GM12878 (cell line): ENCODE results near the gene OR52N5. TPM values are rescaled to one million over a fixed set of nuclear protein-coding genes. Genes with fewer than 3 reads are reported as not detected.

ENCODE experiments used
- ATAC-seq: fragments of 200-7000 bp; cut with Tn5 transposase; 3 replicates; pipeline ENCODE4 v1.9.1; 2020; ENCODE audit warnings: mild to moderate bottlenecking, moderate library complexity
- BruUV-seq: library from RNA; stranded (reverse); fragments of 400-500 nt; replicated peaks from 2 replicates; lab custom pipeline; 2021; lab: Mats Ljungman, UMichigan
- CTCF ChIA-PET: fragments of 300-600 bp; sonication (Branson Sonifier 250); formaldehyde crosslinking; extraction: SDS; loops from one replicate; lab custom pipeline; 2021; ENCODE audit warnings: inconsistent platforms; lab: Yijun Ruan, JAX
- POLR2A ChIA-PET: fragments of 350-600 bp; formaldehyde crosslinking; extraction: SDS; loops from one replicate; lab custom pipeline; 2021; ENCODE audit warnings: inconsistent platforms; lab: Charles Lee
- RAD21 ChIA-PET: fragments of 300-600 bp; sonication (Branson Sonifier 250); formaldehyde crosslinking; loops from one replicate; lab custom pipeline; 2023; ENCODE audit warnings: antibody characterized with exemption; ENCODE audit not compliant: unreplicated experiment; lab: Charles Lee
- SMC1A ChIA-PET: fragments of 300-600 bp; sonication (Branson Sonifier 250); formaldehyde crosslinking; loops from one replicate; lab custom pipeline; 2023; ENCODE audit not compliant: unreplicated experiment, uncharacterized antibody; lab: Charles Lee
- DNase-seq: peaks from one replicate; pipeline ENCODE4 v3.0.0-alpha.2; 2011; ENCODE audit warnings: low read depth, low spot score
- FAIRE-seq: peaks from 3 replicates; lab custom pipeline; 2011; peaks lifted over from hg19 to GRCh38; lab: Jason Lieb, UNC
- H2AFZ ChIP-seq: 2 replicates; pipeline ENCODE4 v1.6.0; 2011; ENCODE audit warnings: low read depth, low read length, control low read depth; ENCODE audit not compliant: control insufficient read depth
- H3K27ac ChIP-seq: 2 replicates; pipeline ENCODE4 v1.5.1; 2011; ENCODE audit warnings: control low read depth; ENCODE audit not compliant: control insufficient read depth, insufficient read depth
- H3K27me3 ChIP-seq, 2 experiments: replicated peaks in 1 of 2; 2 replicates each; pipeline versions ENCODE4 v1.6.0 to v1.6.1; 2011; ENCODE audit warnings: low read length in 1 of 2; ENCODE audit not compliant: control insufficient read depth in 2 of 2, insufficient read depth in 2 of 2
- H3K36me3 ChIP-seq, 2 experiments: 2 replicates each; pipeline ENCODE4 v1.5.1; 2011; ENCODE audit warnings: low read length in 1 of 2; ENCODE audit not compliant: control insufficient read depth in 2 of 2, insufficient read depth in 2 of 2
- H3K4me1 ChIP-seq: 2 replicates; pipeline ENCODE4 v1.6.1; 2011; ENCODE audit warnings: mild to moderate bottlenecking, low read length, moderate library complexity, mixed read lengths; ENCODE audit not compliant: control insufficient read depth, insufficient read depth
- H3K4me2 ChIP-seq: 2 replicates; pipeline ENCODE4 v1.6.0; 2011; ENCODE audit warnings: control low read depth; ENCODE audit not compliant: control insufficient read depth, insufficient read depth
- H3K4me3 ChIP-seq: fragments of 200-600 bp; sonication (generic); 2 replicates; pipeline ENCODE4 v1.5.1; 2016
- H3K79me2 ChIP-seq: 2 replicates; pipeline ENCODE4 v1.6.0; 2011; ENCODE audit warnings: low read length; ENCODE audit not compliant: control insufficient read depth, insufficient read depth
- H3K9ac ChIP-seq: 2 replicates; pipeline ENCODE4 v1.8.0; 2011; ENCODE audit warnings: low read length, control low read depth, mixed read lengths; ENCODE audit not compliant: control insufficient read depth, insufficient read depth
- H3K9me3 ChIP-seq: replicated peaks from 3 replicates; pipeline ENCODE4 v1.5.1; 2011; ENCODE audit warnings: mild to moderate bottlenecking, low read length; ENCODE audit not compliant: control insufficient read depth, insufficient read depth
- H4K20me1 ChIP-seq: 2 replicates; pipeline ENCODE4 v1.6.0; 2011; ENCODE audit not compliant: control insufficient read depth, insufficient read depth
- BHLHE40 ChIP-seq, 2 experiments: fragments of 450-650 bp in 1 of 2; IDR thresholded peaks; 2 replicates each; pipeline ENCODE4 v1.6.1; 2011 to 2017; ENCODE audit warnings: low read depth in 2 of 2, borderline replicate concordance in 1 of 2, improper control_type of control experiment in 1 of 2, low read length in 1 of 2, mild to moderate bottlenecking in 1 of 2
- NFYB ChIP-seq: IDR thresholded peaks from 2 replicates; pipeline ENCODE4 v1.6.1; 2011; ENCODE audit warnings: low read depth, mild to moderate bottlenecking, low read length, improper control_type of control experiment, moderate library complexity; ENCODE audit not compliant: insufficient read depth
- SRF ChIP-seq, 2 experiments: IDR thresholded peaks; 2 replicates each; pipeline ENCODE4 v1.6.1; 2011; ENCODE audit warnings: low read depth in 2 of 2, low read length in 2 of 2, mild to moderate bottlenecking in 1 of 2, moderate library complexity in 1 of 2
- YBX1 ChIP-seq: fragments of 450-650 bp; IDR thresholded peaks from 2 replicates; pipeline ENCODE4 v1.6.1; 2016; ENCODE audit warnings: antibody characterized with exemption
- ZNF217 ChIP-seq: fragments of 450-650 bp; IDR thresholded peaks from 2 replicates; pipeline ENCODE4 v1.6.1; 2017; ENCODE audit warnings: antibody characterized with exemption, mild to moderate bottlenecking
- WGBS: methylation state at CpG from one replicate; pipeline ENCODE4 v1.1.6; 2016; ENCODE audit warnings: low lambda C conversion rate; ENCODE audit not compliant: insufficient replicate concordance, insufficient coverage; ENCODE audit errors: missing lambda C conversion rate; 5-methylcytosine and 5-hydroxymethylcytosine counted together
- in situ Hi-C: fragments of 300-500 bp; cut with MboI; formaldehyde crosslinking; loops from 9 replicates; pipeline ENCODE4 v1.14.3; 2018; ENCODE audit warnings: mixed read lengths
- intact Hi-C: fragments of 100-400 bp; cut with micrococcal nuclease; formaldehyde crosslinking; loops from one replicate; pipeline ENCODE4 v1.14.2; 2022; ENCODE audit not compliant: unreplicated experiment
- polyA plus RNA-seq, 11 experiments: library from polyadenylated mRNA; depleted of rRNA in 4 of 11; unstranded in 6 of 11; stranded (reverse) in 5 of 11; fragments of >200 nt; fragmentation: Nextera tagmentation in 4 of 11; fragmentation: Illumina TruSeq in 1 of 11; extraction: Ambion mirVana in 4 of 11; extraction: Trizol in 1 of 11; gene quantifications; 1 replicate in 1 of 11; 2 replicates in 10 of 11; pipeline versions ENCODE4 v1.2.1 to v1.2.3, GENCODE V29; 2011 to 2016; ENCODE audit warnings: inconsistent platforms in 2 of 11, missing spikeins in 2 of 11, low read depth in 1 of 11
- total RNA-seq, 4 experiments: library from RNA; depleted of rRNA in 3 of 4; stranded (reverse); fragments of >200 nt in 3 of 4; fragmentation: Illumina TruSeq in 1 of 4; extraction: Trizol in 1 of 4; gene quantifications; 2 replicates each; pipeline versions ENCODE4 v1.2.1 to v1.2.3, GENCODE V29; 2013 to 2021
- TF ChIP-seq, protein P1 (sequence below): fragments of 450-650 bp; formaldehyde crosslinking; IDR thresholded peaks from 2 replicates; pipeline ENCODE4 v1.4.0; 2020; ENCODE audit warnings: mild to moderate bottlenecking, moderate library complexity

The OR52N5 gene
- total and polyA plus RNA-seq, 10 of the 15 experiments (the other 5 are each of a cell fraction or from before 2014, with no cell fraction given) = not detected

DNA sequence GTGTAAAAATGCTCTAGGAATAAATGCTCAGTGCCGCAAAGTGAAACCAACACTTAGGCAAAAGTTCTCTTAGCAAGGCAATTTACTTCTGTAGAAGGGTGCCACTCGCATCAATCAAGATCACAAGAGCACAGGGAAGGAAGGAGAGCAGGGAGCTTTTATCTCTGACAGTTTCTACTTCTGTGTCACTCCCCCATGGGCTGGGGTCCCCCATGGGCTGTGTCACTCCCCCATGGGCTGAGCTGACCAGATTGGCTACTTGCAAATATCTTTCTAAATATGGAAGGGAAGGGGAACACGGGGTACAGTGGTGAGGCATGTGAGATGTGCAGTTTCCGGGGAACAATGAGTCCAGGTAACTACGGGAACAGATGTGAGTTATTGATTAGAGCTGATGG lies 26.0 kb upstream of the OR52N5 start:
- H2AFZ ChIP-seq = peak overlapping the region; percentile 74
- peak overlapping the region; percentile 78 for H3K4me2 ChIP-seq
- peak overlapping the region; percentile 68 for H3K4me3 ChIP-seq
- TF ChIP-seq SRF (IDR thresholded peaks at IDR 0.05; ENCODE audit: low read depth in 2 of 2, low read length in 2 of 2) (no peak), YBX1 (no peak), ZNF217 (no peak), BHLHE40 (IDR thresholded peaks at IDR 0.05; ENCODE audit: borderline replicate concordance in 1 of 2, low read depth in 2 of 2, low read length in 1 of 2) (no peak), NFYB (no peak)
- TF ChIP-seq, protein P1, sequence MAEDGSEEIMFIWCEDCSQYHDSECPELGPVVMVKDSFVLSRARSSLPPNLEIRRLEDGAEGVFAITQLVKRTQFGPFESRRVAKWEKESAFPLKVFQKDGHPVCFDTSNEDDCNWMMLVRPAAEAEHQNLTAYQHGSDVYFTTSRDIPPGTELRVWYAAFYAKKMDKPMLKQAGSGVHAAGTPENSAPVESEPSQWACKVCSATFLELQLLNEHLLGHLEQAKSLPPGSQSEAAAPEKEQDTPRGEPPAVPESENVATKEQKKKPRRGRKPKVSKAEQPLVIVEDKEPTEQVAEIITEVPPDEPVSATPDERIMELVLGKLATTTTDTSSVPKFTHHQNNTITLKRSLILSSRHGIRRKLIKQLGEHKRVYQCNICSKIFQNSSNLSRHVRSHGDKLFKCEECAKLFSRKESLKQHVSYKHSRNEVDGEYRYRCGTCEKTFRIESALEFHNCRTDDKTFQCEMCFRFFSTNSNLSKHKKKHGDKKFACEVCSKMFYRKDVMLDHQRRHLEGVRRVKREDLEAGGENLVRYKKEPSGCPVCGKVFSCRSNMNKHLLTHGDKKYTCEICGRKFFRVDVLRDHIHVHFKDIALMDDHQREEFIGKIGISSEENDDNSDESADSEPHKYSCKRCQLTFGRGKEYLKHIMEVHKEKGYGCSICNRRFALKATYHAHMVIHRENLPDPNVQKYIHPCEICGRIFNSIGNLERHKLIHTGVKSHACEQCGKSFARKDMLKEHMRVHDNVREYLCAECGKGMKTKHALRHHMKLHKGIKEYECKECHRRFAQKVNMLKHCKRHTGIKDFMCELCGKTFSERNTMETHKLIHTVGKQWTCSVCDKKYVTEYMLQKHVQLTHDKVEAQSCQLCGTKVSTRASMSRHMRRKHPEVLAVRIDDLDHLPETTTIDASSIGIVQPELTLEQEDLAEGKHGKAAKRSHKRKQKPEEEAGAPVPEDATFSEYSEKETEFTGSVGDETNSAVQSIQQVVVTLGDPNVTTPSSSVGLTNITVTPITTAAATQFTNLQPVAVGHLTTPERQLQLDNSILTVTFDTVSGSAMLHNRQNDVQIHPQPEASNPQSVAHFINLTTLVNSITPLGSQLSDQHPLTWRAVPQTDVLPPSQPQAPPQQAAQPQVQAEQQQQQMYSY (CRISPR knock-in tag) = no peak
- TF ChIP-seq, all 136 proteins: peak for 0
- ATAC-seq = peak; percentile 57
- intact Hi-C loops (loop anchor here (2.0 to 5.0 kb wide), 5 partner anchors 82 to 684 kb away; partner anchors contain the start of gene OR51M1), in situ Hi-C loops (loop anchor here (5.0 kb wide), 1 partner anchor 337 kb away; no protein-coding TSS in a partner anchor)
- H3K9me3 ChIP-seq = no peaks in the 10 kb centered on the region
- RAD21 ChIA-PET = interaction anchor here (0.8 to 2.3 kb wide), 9 partner anchors 8 to 209 kb away, joined by 3 to 23 read pairs (median 5); partner anchors contain the start of genes TRIM22 and TRIM5
- POLR2A ChIA-PET = interaction anchor here (0.6 kb wide), 1 partner anchor 182 kb away, joined by 3 read pairs; no protein-coding TSS in a partner anchor
- no peaks in the 10 kb centered on the region for H3K36me3 ChIP-seq
- H3K4me1 ChIP-seq = no peaks in the 10 kb centered on the region
- H3K9ac ChIP-seq = peak overlapping the region; percentile 44
- no peaks in the 10 kb centered on the region for H4K20me1 ChIP-seq
- H3K27ac ChIP-seq = no peak overlapping the region
- H3K27me3 ChIP-seq = no peaks in the 10 kb centered on the region
- FAIRE-seq = no peak
- SMC1A ChIA-PET = interaction anchor here (0.8 to 3.0 kb wide), 16 partner anchors 9 to 438 kb away, joined by 3 to 19 read pairs (median 4); partner anchors contain the start of gene TRIM5
- DNase-seq = no peak
- BruUV-seq = no TSS peak
- H3K79me2 ChIP-seq = no peaks in the 10 kb centered on the region
- CTCF ChIA-PET = interaction anchor here (0.7 to 3.2 kb wide), 15 partner anchors 9 to 544 kb away, joined by 3 to 23 read pairs (median 4); partner anchors contain the start of genes TRIM22 and TRIM5
- 10% methylated on average over 5 of the region's 5 CpGs for WGBS
